GM21737 (cell line): ENCODE data around the gene WDR46.

Experiments used
- ATAC-seq: cut with Tn5 transposase; IDR thresholded peaks from one replicate; pipeline ENCODE4 v1.9.1; 2021; ENCODE audit warnings: mild to moderate bottlenecking, moderate library complexity; ENCODE audit not compliant: unreplicated experiment

Gene WDR46

DNA sequence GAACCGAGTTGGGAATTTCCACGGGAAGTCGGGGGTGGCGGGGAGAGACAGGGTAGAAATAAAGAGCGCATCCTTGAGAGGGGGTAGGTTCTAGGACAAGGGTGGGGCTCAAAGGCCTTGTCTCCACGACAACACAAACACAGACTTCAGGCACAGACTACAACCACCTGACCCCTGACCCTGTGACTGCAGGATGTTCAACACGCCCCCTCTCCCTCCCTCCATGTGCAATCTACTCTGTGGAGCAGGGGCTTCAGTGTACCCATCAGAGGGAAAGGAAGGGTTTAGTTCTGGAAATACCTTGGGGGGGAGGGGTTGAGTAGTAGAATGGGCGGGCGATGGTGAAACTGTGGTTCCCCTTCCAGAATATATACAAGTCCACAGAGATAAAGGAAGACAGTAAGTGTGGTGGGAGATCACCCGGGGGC is 25.5 kb upstream of the WDR46 start:
- no peak for ATAC-seq

GRCh38 chr6:33313709-33314514 is 24.9 kb upstream of the WDR46 start, which contains the start of gene TAPBP:
TAPBP (minus strand) TSS chr6:33314078; CDS start chr6:33314041, 37 bp downstream.
- peak; percentile 34 for ATAC-seq

DNA sequence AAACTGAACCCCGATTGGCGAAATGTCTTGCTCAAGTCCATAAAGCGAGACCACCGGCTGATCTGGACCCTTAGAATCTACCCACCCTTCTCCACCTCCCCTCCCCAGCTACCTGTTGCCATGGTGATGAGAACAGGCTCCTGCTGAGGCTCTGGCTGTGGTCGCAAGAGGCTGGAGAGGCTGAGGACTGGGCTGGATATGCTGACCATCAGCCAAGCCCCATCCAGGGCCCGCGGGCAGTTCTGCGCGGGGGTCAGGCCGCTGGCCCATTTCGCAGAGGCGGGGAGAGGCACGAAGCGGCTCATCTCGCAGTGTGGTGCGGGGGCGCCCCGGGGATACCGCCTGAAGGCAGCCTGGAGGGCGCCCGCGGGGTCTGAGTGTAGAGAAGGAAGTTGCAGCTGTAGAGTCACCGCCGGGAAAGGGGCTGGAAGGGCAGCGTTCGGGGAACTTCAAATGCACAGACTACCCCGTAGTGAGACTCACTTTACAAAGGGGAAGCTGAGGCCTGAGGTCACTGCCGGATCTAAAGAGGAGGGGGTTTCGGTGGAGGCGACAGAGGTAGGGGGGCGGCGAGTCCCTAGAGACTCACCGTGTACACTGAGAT is 24.2 kb upstream of the WDR46 start:
- peak; percentile 3 for ATAC-seq

- ATAC-seq: no peak
Observed at GRCh38 chr6:33312361-33313104, 23.5 kb upstream of the WDR46 start.

GRCh38 chr6:33306356-33306755 is 17.3 kb upstream of the WDR46 start:
- no peak for ATAC-seq

- no peak for ATAC-seq
Observed at GRCh38 chr6:33305052-33305451, 16.0 kb upstream of the WDR46 start.

- no peak for ATAC-seq
Observed at GRCh38 chr6:33304216-33304615, 15.2 kb upstream of the WDR46 start.

GRCh38 chr6:33301877-33302276 is 12.8 kb upstream of the WDR46 start:
- ATAC-seq: no peak

- peak; percentile 60 for ATAC-seq
Observed at GRCh38 chr6:33299237-33299944, 10.4 kb upstream of the WDR46 start.

DNA sequence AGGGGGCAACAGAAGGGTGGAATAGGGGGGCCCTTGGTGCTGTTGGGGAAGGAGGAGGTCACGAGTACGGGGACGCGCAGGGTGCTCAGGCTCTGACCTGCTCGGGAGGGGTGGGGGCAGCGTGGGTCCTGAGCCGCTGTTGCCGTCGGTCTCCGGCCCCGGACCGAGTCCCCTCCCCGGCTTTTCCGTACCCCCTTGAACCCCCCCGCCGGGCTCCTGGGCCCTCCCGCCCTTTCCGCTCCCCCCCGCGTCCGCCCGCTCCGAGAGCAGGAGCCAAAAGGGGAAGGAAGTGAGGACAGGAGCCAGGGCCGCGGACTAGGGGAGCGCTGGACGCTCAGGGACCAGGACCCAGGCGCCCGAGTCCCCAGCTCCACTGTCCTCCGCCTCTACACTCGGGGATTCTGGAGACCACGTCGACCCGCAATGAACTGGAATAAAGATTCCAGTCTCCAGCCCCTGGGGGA is 9.8 kb upstream of the WDR46 start, which contains the start of gene RGL2:
Gene RGL2 (minus strand): TSS at position 170 of the 464 bp plus-strand sequence. CDS start 332 bp downstream, outside the sequence.
- ATAC-seq: peak; percentile 22

- ATAC-seq: no peak
Observed at GRCh38 chr6:33297956-33298772, 9.1 kb upstream of the WDR46 start.

GRCh38 chr6:33297406-33297955 is 8.4 kb upstream of the WDR46 start:
- no peak for ATAC-seq

- no peak for ATAC-seq
Observed at GRCh38 chr6:33296797-33297405, 7.9 kb upstream of the WDR46 start.

GRCh38 chr6:33295621-33296369 is 6.8 kb upstream of the WDR46 start:
- no peak for ATAC-seq

GRCh38 chr6:33294086-33294823 is 5.2 kb upstream of the WDR46 start:
- ATAC-seq: no peak

DNA sequence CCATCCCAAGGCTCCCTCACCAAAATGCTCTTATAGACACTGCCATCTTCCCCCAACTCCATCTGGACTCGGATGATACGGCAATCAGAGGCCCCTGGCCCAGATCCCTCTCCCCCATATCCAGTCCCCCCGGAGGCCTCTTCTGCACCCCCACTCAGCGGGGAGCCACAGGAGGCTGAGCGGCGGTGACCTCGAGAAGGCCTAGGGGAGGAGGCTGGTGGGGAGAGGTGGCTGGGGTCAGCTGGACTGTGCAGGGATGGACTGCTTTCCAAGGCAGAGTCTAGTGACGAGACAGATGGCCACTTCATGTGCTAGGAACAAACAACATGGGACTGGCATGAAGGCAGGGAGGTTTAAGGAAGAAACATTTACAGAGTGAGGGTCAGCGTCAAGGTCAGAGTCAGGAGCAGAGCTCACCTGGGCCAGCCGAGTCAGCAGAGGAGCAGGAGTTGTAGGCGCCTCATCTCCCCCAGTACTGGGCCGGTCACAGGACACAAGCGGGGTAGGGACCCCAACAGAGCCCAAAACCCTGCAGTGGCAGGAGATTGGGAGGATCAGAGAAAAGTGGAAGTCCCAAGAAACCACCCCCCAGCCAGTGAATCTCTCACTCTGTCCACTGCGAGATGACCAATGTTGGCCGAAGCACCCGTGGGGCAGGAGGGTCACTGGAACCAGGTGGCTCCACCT is 4.1 kb upstream of the WDR46 start:
- no peak for ATAC-seq

DNA sequence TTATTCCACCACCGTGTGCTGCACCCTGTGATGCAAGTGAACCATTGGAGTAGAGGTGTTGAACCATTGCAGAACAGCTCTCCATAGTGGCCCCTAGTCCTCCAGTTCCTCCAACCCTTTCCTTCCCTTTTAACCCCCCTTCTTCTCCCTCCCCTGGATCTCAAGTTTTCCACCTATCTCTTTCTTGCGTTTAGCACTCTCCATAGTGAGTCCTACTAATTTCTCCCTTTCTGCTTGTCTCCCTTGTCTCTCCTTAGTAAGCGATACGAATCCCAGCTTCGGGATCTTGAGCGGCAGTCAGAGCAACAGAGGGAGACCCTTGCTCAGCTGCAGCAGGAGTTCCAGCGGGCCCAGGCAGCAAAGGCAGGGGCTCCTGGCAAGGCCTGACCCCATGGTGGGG is 1.4 kb upstream of the WDR46 start:
- ATAC-seq: no peak
